NCI-H345 treated with DMSO at 0.1 percent for 48 hours (cell line): ENCODE results near the gene UBE2E3.
"Not testable (repeated sequence)": the region's sequence is repeated elsewhere in the genome, so short reads cannot be mapped to it uniquely, and the experiment has no call there.

Experiments
- DNase-seq: peaks from one replicate; lab custom pipeline; 2025; ENCODE audit not compliant: unreplicated experiment; lab: John Stamatoyannopoulos, UW

UBE2E3 gene

GRCh38 chr2:181025004-181025403 is 44.6 kb downstream of the UBE2E3 start:
- no peak for DNase-seq

GRCh38 chr2:181036445-181036844 is 56.0 kb downstream of the UBE2E3 start:
- DNase-seq, result no peak

GRCh38 chr2:181036848-181037603 is 56.6 kb downstream of the UBE2E3 start:
- no peak for DNase-seq

GRCh38 chr2:181037922-181038321 is 57.5 kb downstream of the UBE2E3 start:
- DNase-seq, result no peak

GRCh38 chr2:181038796-181039195 is 58.4 kb downstream of the UBE2E3 start:
- DNase-seq, result no peak

GRCh38 chr2:181040839-181041238 is 60.4 kb downstream of the UBE2E3 start:
- not testable (repeated sequence) for DNase-seq

GRCh38 chr2:181041661-181042060 is 61.3 kb downstream of the UBE2E3 start:
- DNase-seq, result no peak

- DNase-seq, result no peak
Measured at GRCh38 chr2:181042706-181043105, 62.3 kb downstream of the UBE2E3 start.

- DNase-seq, result no peak
Measured at GRCh38 chr2:181046833-181047232, 66.4 kb downstream of the UBE2E3 start.

- DNase-seq, result no peak
Measured at GRCh38 chr2:181047829-181048228, 67.4 kb downstream of the UBE2E3 start.

- DNase-seq, result no peak
Measured at GRCh38 chr2:181051861-181052522, 71.6 kb downstream of the UBE2E3 start.

GRCh38 chr2:181052523-181052891 is 72.1 kb downstream of the UBE2E3 start:
- no peak for DNase-seq

GRCh38 chr2:181054256-181054655 is 73.9 kb downstream of the UBE2E3 start:
- no peak for DNase-seq

- DNase-seq, result no peak
Measured at GRCh38 chr2:181054843-181055242, 74.4 kb downstream of the UBE2E3 start.

- DNase-seq, result peak; percentile 52
Measured at GRCh38 chr2:181058378-181059269, 78.2 kb downstream of the UBE2E3 start.

GRCh38 chr2:181063696-181064095 is 83.3 kb downstream of the UBE2E3 start:
- no peak for DNase-seq

- no peak for DNase-seq
Measured at GRCh38 chr2:181065458-181065857, 85.1 kb downstream of the UBE2E3 start.

GRCh38 chr2:181066333-181066732 is 85.9 kb downstream of the UBE2E3 start:
- DNase-seq, result no peak

- DNase-seq, result no peak
Measured at GRCh38 chr2:181070119-181070835, 89.9 kb downstream of the UBE2E3 start.

- no peak for DNase-seq
Measured at GRCh38 chr2:181070836-181071200, 90.4 kb downstream of the UBE2E3 start.
